Fibroblast of pulmonary artery (primary cell): ENCODE measurements around the gene KRTAP10-11.

Source experiments
- DNase-seq: peaks from one replicate; pipeline ENCODE4 v3.0.0-alpha.2; 2010; ENCODE audit warnings: low read depth
- H3K4me3 ChIP-seq: replicated peaks from 2 replicates; pipeline ENCODE4 v1.5.1; 2011; ENCODE audit warnings: low read depth, mild to moderate bottlenecking, control low read depth, low read length, moderate library complexity
- CTCF ChIP-seq: IDR thresholded peaks from 2 replicates; pipeline ENCODE4 v1.5.1; 2011; ENCODE audit warnings: mild to moderate bottlenecking, control low read depth, low read length, inconsistent platforms; ENCODE audit errors: missing control alignments

The KRTAP10-11 gene

DNA sequence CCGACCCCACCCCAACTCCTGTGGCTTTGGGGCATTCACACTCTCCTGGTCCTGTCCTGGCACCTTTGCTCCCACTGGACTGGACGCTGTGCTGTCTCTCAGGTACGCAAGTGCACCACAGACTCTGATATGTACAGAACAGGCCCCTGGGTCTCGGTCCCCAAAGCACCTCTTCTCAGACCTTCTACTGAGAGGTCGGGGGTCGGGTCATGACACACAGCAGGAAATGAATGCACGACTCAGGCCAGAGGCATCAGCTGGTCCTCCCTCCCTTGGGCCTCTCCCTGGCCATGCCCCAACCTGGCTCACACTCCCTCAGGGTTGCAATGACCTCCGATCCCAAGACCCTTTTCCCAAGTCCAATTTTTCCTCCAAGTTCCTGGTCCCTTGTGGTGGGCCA is 49.0 kb downstream of the KRTAP10-11 start:
- DNase-seq = no peak
- no peak overlapping the region for H3K4me3 ChIP-seq
- no peak for TF ChIP-seq CTCF

DNA sequence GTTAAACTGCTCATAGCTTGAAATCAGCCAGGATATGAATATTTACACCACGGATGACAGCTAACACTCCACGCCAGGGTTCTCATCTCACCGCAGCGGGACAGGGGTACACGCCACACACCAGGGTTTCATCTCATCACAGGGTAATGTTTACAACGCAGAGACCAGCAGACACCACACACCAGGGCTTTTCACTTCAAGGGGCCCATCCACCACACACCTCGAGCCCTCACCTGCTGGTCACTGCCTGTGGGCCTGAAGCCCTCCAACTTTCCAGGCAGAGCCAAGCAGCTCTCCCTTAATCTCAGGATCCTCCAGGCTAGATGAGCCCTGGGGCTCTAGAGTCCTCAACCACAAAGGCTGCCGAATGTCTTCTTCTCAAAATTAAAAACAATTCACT is 49.4 kb downstream of the KRTAP10-11 start:
- no peak for DNase-seq
- H3K4me3 ChIP-seq = no peak overlapping the region
- no peak for TF ChIP-seq CTCF

- no peak for TF ChIP-seq CTCF
- DNase-seq = no peak
These were observed 50.4 kb downstream of the KRTAP10-11 start for GRCh38 chr21:44696572-44696971.

More at GRCh38 chr21:44696572-44696971, 50.4 kb downstream of the KRTAP10-11 start:
- H3K4me3 ChIP-seq = no peak overlapping the region
